Brain microvascular endothelial cell (primary cell): ENCODE measurements around the gene HMSD.
A peak's percentile ranks its signal among the peaks of the same experiment; 100 is the strongest.

Experiments
- DNase-seq: peaks from one replicate; pipeline ENCODE4 v3.0.0-alpha.2; 2020
- H3K27ac ChIP-seq: fragments of 250-450 bp; sonication (Bioruptor Pico); 2 replicates; pipeline ENCODE4 v1.5.1; 2020; ENCODE audit warnings: mild to moderate bottlenecking, moderate library complexity
- H3K27me3 ChIP-seq: fragments of 250-450 bp; sonication (Bioruptor Pico); replicated peaks from 2 replicates; pipeline ENCODE4 v1.5.1; 2020; ENCODE audit warnings: mild to moderate bottlenecking
- H3K36me3 ChIP-seq: fragments of 250-450 bp; sonication (Bioruptor Pico); replicated peaks from 2 replicates; pipeline ENCODE4 v1.5.1; 2020; ENCODE audit warnings: mild to moderate bottlenecking
- H3K4me3 ChIP-seq: 2 replicates; pipeline ENCODE4 v1.5.1; 2011; ENCODE audit warnings: low read depth, mild to moderate bottlenecking, control low read depth, low read length, moderate library complexity
- CTCF ChIP-seq: IDR thresholded peaks from 2 replicates; pipeline ENCODE4 v1.5.1; 2011; ENCODE audit warnings: low read depth, mild to moderate bottlenecking, moderate library complexity, low read length, control low read depth, inconsistent platforms; ENCODE audit errors: missing control alignments
- in situ Hi-C: cut with HindIII; loops from 2 replicates; pipeline ENCODE4 v1.10.0; 2017; ENCODE audit warnings: low sequenced_read_pairs, low pct_ligation_motif_present

The HMSD gene

GRCh38 chr18:63981719-63982118 lies 32.6 kb downstream of the HMSD start:
- H3K4me3 ChIP-seq, result no peak overlapping the region
- no peaks in the 10 kb centered on the region for H3K27me3 ChIP-seq
- H3K36me3 ChIP-seq, result peaks cover 27% of the 10 kb centered on the region
- in situ Hi-C loops, result no loop called here
- no peak for DNase-seq
- TF ChIP-seq CTCF, result no peak
- no peak overlapping the region for H3K27ac ChIP-seq

GRCh38 chr18:63982361-63982760 lies 33.3 kb downstream of the HMSD start:
- no peak overlapping the region for H3K4me3 ChIP-seq
- peaks cover 32% of the 10 kb centered on the region for H3K36me3 ChIP-seq
- no peak for DNase-seq
- no peaks in the 10 kb centered on the region for H3K27me3 ChIP-seq
- no peak overlapping the region for H3K27ac ChIP-seq
- TF ChIP-seq CTCF, result no peak
- in situ Hi-C loops, result no loop called here

GRCh38 chr18:63986885-63987284 lies 37.8 kb downstream of the HMSD start:
- no peak overlapping the region for H3K27ac ChIP-seq
- DNase-seq, result no peak
- H3K27me3 ChIP-seq, result no peaks in the 10 kb centered on the region
- no peak overlapping the region for H3K4me3 ChIP-seq
- TF ChIP-seq CTCF, result no peak
- peaks cover 26% of the 10 kb centered on the region for H3K36me3 ChIP-seq
- in situ Hi-C loops, result no loop called here

- no peak overlapping the region for H3K27ac ChIP-seq
- H3K4me3 ChIP-seq, result no peak overlapping the region
- no peaks in the 10 kb centered on the region for H3K27me3 ChIP-seq
- in situ Hi-C loops, result no loop called here
- peaks cover 20% of the 10 kb centered on the region for H3K36me3 ChIP-seq
- no peak for TF ChIP-seq CTCF
- no peak for DNase-seq
Measured at GRCh38 chr18:63987743-63988142, 38.6 kb downstream of the HMSD start.

GRCh38 chr18:63992751-63993150 lies 43.6 kb downstream of the HMSD start:
- peaks cover 2% of the 10 kb centered on the region for H3K36me3 ChIP-seq
- TF ChIP-seq CTCF, result no peak
- DNase-seq, result no peak
- no peak overlapping the region for H3K4me3 ChIP-seq
- no peak overlapping the region for H3K27ac ChIP-seq
- in situ Hi-C loops, result no loop called here
- H3K27me3 ChIP-seq, result no peaks in the 10 kb centered on the region

GRCh38 chr18:63994783-63995399 lies 45.8 kb downstream of the HMSD start:
- Histone ChIP-seq H3K27ac (no peak overlapping the region), H3K36me3 (no peaks in the 10 kb centered on the region), H3K27me3 (no peaks in the 10 kb centered on the region), H3K4me3 (no peak overlapping the region)
- in situ Hi-C loops, result no loop called here
- DNase-seq, result peak; percentile 56
- peak; percentile 92 for TF ChIP-seq CTCF
